Measurements from ENCODE around the gene RPS6KC1.

Gene RPS6KC1

DNA sequence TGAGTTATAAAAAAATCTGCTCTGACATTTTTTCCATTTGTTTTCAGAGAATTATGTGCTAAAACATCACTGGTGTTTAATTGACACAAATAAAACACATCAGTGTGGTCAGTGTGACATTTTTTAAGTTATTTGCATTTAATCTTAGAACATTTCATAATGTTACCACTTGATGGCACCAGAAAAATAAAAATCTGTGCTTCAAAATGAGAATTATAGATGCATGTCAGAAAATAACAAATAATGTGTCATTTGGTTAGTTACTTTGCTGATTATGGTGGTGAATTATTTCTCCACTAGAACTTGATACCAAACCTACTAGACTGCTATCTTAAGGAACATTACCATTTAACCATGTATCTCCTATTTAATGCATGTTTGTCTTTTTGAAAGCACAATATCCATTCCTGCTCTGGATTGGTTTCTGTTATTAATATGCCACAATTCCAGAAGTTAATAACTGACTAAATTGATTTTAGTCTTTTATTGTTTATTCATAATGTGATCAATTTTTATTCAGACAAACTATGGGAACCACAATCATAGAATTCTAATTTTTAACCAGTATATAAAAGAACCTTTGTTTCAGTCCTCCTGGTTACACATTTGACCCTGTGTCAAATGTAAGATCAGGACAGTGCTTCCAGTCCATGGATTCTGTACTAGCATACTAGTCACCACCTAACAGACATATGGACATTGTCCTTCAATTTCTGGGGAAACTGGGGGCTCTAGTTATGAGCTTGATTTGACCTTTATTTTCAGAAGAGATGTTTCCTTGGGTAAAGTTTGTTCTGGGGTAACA is 81.0 kb downstream of the RPS6KC1 start:
- H3K4me1 ChIP-seq (ENCODE audit: insufficient read depth, low read length, severe bottlenecking), result no peaks in the 10 kb centered on the region
- no peak overlapping the region for H3K4me3 ChIP-seq (ENCODE audit: low read depth, low read length, poor library complexity, severe bottlenecking)
- H3K9ac ChIP-seq (ENCODE audit: low read length), result no peak overlapping the region
- H3F3A ChIP-seq (ENCODE audit: insufficient read depth, low read length), result peaks cover 3% of the 10 kb centered on the region; the same call in 1 of the 2 replicates
- no peak overlapping the region for H2AFZ ChIP-seq (ENCODE audit: low read length)
- no peaks in the 10 kb centered on the region for H3K9me2 ChIP-seq (ENCODE audit: low read depth, low read length)
- no peaks in the 10 kb centered on the region for H3K79me2 ChIP-seq (ENCODE audit: insufficient read depth, low read length)
- no peaks in the 10 kb centered on the region for H4K20me1 ChIP-seq (ENCODE audit: insufficient read depth, low read length)
- no peaks in the 10 kb centered on the region for H3K36me3 ChIP-seq (ENCODE audit: insufficient read depth, low read length)
- H3K27ac ChIP-seq (ENCODE audit: low read depth, low read length, poor library complexity, severe bottlenecking), result no peak overlapping the region
- H3K4me2 ChIP-seq (ENCODE audit: low read length), result no peak overlapping the region
- no peak for TF ChIP-seq EZH2 (IDR thresholded peaks at IDR 0.05; ENCODE audit: borderline replicate concordance, low read length)
- TF ChIP-seq, protein P1, sequence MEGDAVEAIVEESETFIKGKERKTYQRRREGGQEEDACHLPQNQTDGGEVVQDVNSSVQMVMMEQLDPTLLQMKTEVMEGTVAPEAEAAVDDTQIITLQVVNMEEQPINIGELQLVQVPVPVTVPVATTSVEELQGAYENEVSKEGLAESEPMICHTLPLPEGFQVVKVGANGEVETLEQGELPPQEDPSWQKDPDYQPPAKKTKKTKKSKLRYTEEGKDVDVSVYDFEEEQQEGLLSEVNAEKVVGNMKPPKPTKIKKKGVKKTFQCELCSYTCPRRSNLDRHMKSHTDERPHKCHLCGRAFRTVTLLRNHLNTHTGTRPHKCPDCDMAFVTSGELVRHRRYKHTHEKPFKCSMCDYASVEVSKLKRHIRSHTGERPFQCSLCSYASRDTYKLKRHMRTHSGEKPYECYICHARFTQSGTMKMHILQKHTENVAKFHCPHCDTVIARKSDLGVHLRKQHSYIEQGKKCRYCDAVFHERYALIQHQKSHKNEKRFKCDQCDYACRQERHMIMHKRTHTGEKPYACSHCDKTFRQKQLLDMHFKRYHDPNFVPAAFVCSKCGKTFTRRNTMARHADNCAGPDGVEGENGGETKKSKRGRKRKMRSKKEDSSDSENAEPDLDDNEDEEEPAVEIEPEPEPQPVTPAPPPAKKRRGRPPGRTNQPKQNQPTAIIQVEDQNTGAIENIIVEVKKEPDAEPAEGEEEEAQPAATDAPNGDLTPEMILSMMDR (IDR thresholded peaks at IDR 0.05; ENCODE audit: low read length), result peak; percentile 17; the same call in 1 of the 2 replicates
- no peaks in the 10 kb centered on the region for H3K27me3 ChIP-seq (ENCODE audit: insufficient read depth, low read length)
- no peaks in the 10 kb centered on the region for H3K9me3 ChIP-seq (ENCODE audit: low read length)

DNA sequence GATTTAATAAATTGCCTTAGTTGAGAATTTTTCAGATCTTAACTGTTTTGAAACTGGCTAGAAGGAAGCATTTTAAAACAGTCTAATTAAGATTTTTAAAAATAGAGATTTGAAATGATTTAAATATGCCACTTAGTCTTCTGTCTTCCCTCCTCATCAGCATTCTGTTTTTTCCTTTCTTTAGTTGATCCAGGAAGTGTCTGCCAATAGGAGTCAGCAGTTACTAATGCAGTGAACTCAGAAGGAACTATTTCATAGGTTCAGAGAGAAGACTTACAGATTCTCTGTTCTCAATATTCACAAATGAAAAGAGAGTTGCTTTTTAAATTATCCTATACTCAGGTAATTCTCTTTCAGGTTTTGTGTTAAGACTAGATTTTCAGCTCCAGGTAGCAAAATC is 84.5 kb downstream of the RPS6KC1 start:
- Histone ChIP-seq H3K9ac (ENCODE audit: low read length) (no peak overlapping the region), H3K79me2 (ENCODE audit: insufficient read depth, low read length) (no peaks in the 10 kb centered on the region), H3K9me2 (ENCODE audit: low read depth, low read length) (no peaks in the 10 kb centered on the region), H4K20me1 (ENCODE audit: insufficient read depth, low read length) (no peaks in the 10 kb centered on the region), H3K4me2 (ENCODE audit: low read length) (no peak overlapping the region), H3K9me3 (ENCODE audit: low read length) (no peaks in the 10 kb centered on the region), H3K36me3 (ENCODE audit: insufficient read depth, low read length) (no peaks in the 10 kb centered on the region), H3K27me3 (ENCODE audit: insufficient read depth, low read length) (no peaks in the 10 kb centered on the region), H3K27ac (ENCODE audit: low read depth, low read length, poor library complexity, severe bottlenecking) (no peak overlapping the region), H3F3A (ENCODE audit: insufficient read depth, low read length) (peaks cover 3% of the 10 kb centered on the region; the same call in 1 of the 2 replicates), H3K4me1 (ENCODE audit: insufficient read depth, low read length, severe bottlenecking) (no peaks in the 10 kb centered on the region), H2AFZ (ENCODE audit: low read length) (no peak overlapping the region), H3K4me3 (ENCODE audit: low read depth, low read length, poor library complexity, severe bottlenecking) (no peak overlapping the region)
- no peak for TF ChIP-seq EZH2 (IDR thresholded peaks at IDR 0.05; ENCODE audit: borderline replicate concordance, low read length)
- TF ChIP-seq, protein P1 (IDR thresholded peaks at IDR 0.05; ENCODE audit: low read length), result no peak

DNA sequence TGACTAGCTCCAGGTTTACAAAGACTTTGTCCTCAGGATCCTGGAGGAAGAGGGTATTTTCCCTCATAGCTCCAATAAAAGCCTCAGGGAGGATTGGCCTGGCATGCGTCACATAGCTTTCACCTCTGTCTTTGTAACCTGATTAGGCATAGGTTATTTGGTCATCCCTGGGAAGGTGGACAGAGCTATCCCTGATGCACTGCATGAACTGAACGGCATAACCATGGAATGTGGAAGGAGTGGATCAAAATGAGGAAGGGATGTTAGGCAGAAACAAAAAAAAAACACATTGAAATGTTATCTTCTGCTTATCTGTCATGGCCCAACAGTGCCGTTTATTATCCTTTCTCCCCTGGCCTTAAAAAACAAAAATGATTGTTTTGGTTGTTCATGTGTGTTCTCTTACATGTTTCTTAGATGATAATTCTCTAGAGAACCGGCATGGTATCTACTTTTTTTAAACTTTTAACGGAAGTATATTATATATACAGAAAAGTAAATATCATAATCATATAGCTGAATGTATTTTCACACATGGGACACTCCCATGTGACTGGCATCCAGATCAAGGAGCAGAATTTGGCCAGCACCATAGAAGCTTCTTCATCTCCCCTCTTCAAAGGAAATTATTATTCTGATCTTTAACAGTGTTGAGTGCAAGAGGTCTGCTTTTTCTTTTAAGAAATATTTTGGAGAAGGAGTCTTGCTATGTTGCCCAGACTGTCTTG is 85.3 kb downstream of the RPS6KC1 start:
- Histone ChIP-seq H3K9ac (ENCODE audit: low read length) (no peak overlapping the region), H3K4me2 (ENCODE audit: low read length) (no peak overlapping the region), H3K4me3 (ENCODE audit: low read depth, low read length, poor library complexity, severe bottlenecking) (no peak overlapping the region), H4K20me1 (ENCODE audit: insufficient read depth, low read length) (no peaks in the 10 kb centered on the region), H3K9me2 (ENCODE audit: low read depth, low read length) (no peaks in the 10 kb centered on the region), H3K27ac (ENCODE audit: low read depth, low read length, poor library complexity, severe bottlenecking) (no peak overlapping the region), H3K4me1 (ENCODE audit: insufficient read depth, low read length, severe bottlenecking) (no peaks in the 10 kb centered on the region), H3K36me3 (ENCODE audit: insufficient read depth, low read length) (no peaks in the 10 kb centered on the region), H3F3A (ENCODE audit: insufficient read depth, low read length) (peaks cover 3% of the 10 kb centered on the region; the same call in 1 of the 2 replicates), H3K27me3 (ENCODE audit: insufficient read depth, low read length) (no peaks in the 10 kb centered on the region), H3K79me2 (ENCODE audit: insufficient read depth, low read length) (no peaks in the 10 kb centered on the region), H2AFZ (ENCODE audit: low read length) (no peak overlapping the region), H3K9me3 (ENCODE audit: low read length) (no peaks in the 10 kb centered on the region)
- no peak for TF ChIP-seq EZH2 (IDR thresholded peaks at IDR 0.05; ENCODE audit: borderline replicate concordance, low read length)
- TF ChIP-seq, protein P1 (IDR thresholded peaks at IDR 0.05; ENCODE audit: low read length), result no peak

Measured in OCI-LY1 (cell line).